Stomach (tissue), 4 donors: ENCODE results near the gene SMNDC1.

ENCODE experiments used
- CTCF ChIP-seq, 7 experiments: fragments of 450-650 bp in 4 of 7; fragments of 200-600 bp in 3 of 7; sonication (generic) in 3 of 7; IDR thresholded peaks; one replicate each; pipeline ENCODE4 v1.5.1; 2016 to 2019; ENCODE audit warnings: antibody characterized with exemption in 7 of 7, control low read depth in 2 of 7, mild to moderate bottlenecking in 1 of 7
- EP300 ChIP-seq: sonication (generic); formaldehyde crosslinking; IDR thresholded peaks from one replicate; pipeline ENCODE4 v1.6.1; 2017; ENCODE audit warnings: antibody characterized with exemption
- POLR2A ChIP-seq, 4 donors: fragments of 450-650 bp; IDR thresholded peaks; one replicate each; pipeline ENCODE4 v1.6.1; 2016; ENCODE audit warnings: antibody characterized with exemption in 4 of 4, control low read depth in 2 of 4, mild to moderate bottlenecking in 1 of 4, moderate library complexity in 1 of 4
- POLR2AphosphoS5 ChIP-seq, 3 donors: sonication (generic); formaldehyde crosslinking; IDR thresholded peaks; one replicate each; pipeline ENCODE4 v1.6.1; 2016; ENCODE audit warnings: antibody characterized with exemption in 3 of 3

- TF ChIP-seq CTCF (IDR thresholded peaks at IDR 0.05) (no peak), POLR2AphosphoS5 (IDR thresholded peaks at IDR 0.05) (peak in 1 of 3 donors; percentile 55), POLR2A (IDR thresholded peaks at IDR 0.05) (no peak), EP300 (no peak)
Measured at GRCh38 chr10:110336111-110336721, 31.5 kb upstream of the SMNDC1 start.
